ENCODE results near the gene MAG.

Gene MAG

GRCh38 chr19:35314031-35314430 is 22.1 kb downstream of the MAG start:
- DNase-seq (ENCODE audit: extremely low read depth in 1 of 2, low read depth in 1 of 2): no peak

GRCh38 chr19:35314858-35315470 is 23.0 kb downstream of the MAG start:
- no peak for DNase-seq (ENCODE audit: extremely low read depth in 1 of 2, low read depth in 1 of 2)

- DNase-seq (ENCODE audit: extremely low read depth in 1 of 2, low read depth in 1 of 2): no peak
These were observed 23.9 kb downstream of the MAG start for GRCh38 chr19:35315883-35316282.

- DNase-seq (ENCODE audit: extremely low read depth in 1 of 2, low read depth in 1 of 2): no peak
These were observed 24.6 kb downstream of the MAG start for GRCh38 chr19:35316560-35316959.

- DNase-seq (ENCODE audit: extremely low read depth in 1 of 2, low read depth in 1 of 2): no peak
These were observed 25.6 kb downstream of the MAG start for GRCh38 chr19:35317464-35318043.

- no peak for DNase-seq (ENCODE audit: extremely low read depth in 1 of 2, low read depth in 1 of 2)
These were observed 26.9 kb downstream of the MAG start for GRCh38 chr19:35318679-35319448.

- DNase-seq (ENCODE audit: extremely low read depth in 1 of 2, low read depth in 1 of 2): no peak
These were observed 28.2 kb downstream of the MAG start for GRCh38 chr19:35320065-35320713.

- DNase-seq (ENCODE audit: extremely low read depth in 1 of 2, low read depth in 1 of 2): no peak
These were observed 29.3 kb downstream of the MAG start for GRCh38 chr19:35321291-35321690.

GRCh38 chr19:35322014-35322413 is 30.1 kb downstream of the MAG start:
- no peak for DNase-seq (ENCODE audit: extremely low read depth in 1 of 2, low read depth in 1 of 2)

GRCh38 chr19:35327642-35328041 is 35.7 kb downstream of the MAG start:
- no peak for DNase-seq (ENCODE audit: extremely low read depth in 1 of 2, low read depth in 1 of 2)

- no peak for DNase-seq (ENCODE audit: extremely low read depth in 1 of 2, low read depth in 1 of 2)
These were observed 36.9 kb downstream of the MAG start, which contains the start of gene CD22 for GRCh38 chr19:35328851-35329285. Gene CD22, plus strand, starts transcription at chr19:35329187. Its CDS starts 2,854 bp downstream, at chr19:35332041.

GRCh38 chr19:35329323-35329722 is 37.4 kb downstream of the MAG start:
- no peak for DNase-seq (ENCODE audit: extremely low read depth in 1 of 2, low read depth in 1 of 2)

- no peak for DNase-seq (ENCODE audit: extremely low read depth in 1 of 2, low read depth in 1 of 2)
These were observed 38.5 kb downstream of the MAG start for GRCh38 chr19:35330475-35330874.

GRCh38 chr19:35331551-35332214 is 39.7 kb downstream of the MAG start:
- no peak for DNase-seq (ENCODE audit: extremely low read depth in 1 of 2, low read depth in 1 of 2)

- no peak for DNase-seq (ENCODE audit: extremely low read depth in 1 of 2, low read depth in 1 of 2)
These were observed 40.9 kb downstream of the MAG start for GRCh38 chr19:35332817-35333216.

GRCh38 chr19:35334144-35334753 is 42.3 kb downstream of the MAG start:
- DNase-seq (ENCODE audit: extremely low read depth in 1 of 2, low read depth in 1 of 2): no peak

GRCh38 chr19:35336166-35336955 is 44.4 kb downstream of the MAG start:
- no peak for DNase-seq (ENCODE audit: extremely low read depth in 1 of 2, low read depth in 1 of 2)

GRCh38 chr19:35337097-35337983 is 45.4 kb downstream of the MAG start:
- DNase-seq (ENCODE audit: extremely low read depth in 1 of 2, low read depth in 1 of 2): no peak

GRCh38 chr19:35337984-35338296 is 46.0 kb downstream of the MAG start:
- DNase-seq (ENCODE audit: extremely low read depth in 1 of 2, low read depth in 1 of 2): no peak
